ENCODE results near the gene CFAP119.
A peak's percentile ranks its signal among the peaks of the same experiment; 100 is the strongest.

Gene CFAP119

DNA sequence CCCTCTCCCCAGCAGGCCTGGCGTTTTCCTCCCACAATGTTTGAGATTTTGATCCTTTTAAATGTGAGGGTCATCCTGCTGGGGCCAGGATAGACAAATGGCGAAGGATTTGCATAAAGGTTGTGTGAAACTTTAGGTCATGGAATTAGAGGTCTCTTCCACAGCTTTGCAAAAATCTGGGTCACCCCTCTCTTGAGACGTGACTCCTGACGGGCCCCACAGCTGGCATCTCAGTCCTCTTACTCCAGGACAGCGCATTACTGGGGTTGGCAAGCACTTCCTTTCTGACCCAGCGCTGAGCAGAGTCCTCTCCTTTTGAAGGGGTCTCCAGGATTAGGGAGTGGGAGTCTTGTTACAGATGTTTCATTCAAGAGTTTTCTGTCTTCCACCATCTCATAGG, 17.7 kb upstream of the CFAP119 start:
- no peak for DNase-seq (ENCODE audit: extremely low read depth, low read depth)

GRCh38 chr16:30778549-30779244, 16.8 kb upstream of the CFAP119 start:
- no peak for TF ChIP-seq CTCF (IDR thresholded peaks at IDR 0.05; ENCODE audit: low read depth, low read length)
- DNase-seq (ENCODE audit: extremely low read depth, low read depth) = no peak

More for the DNA sequence above, 17.7 kb upstream of the CFAP119 start:
- no peak for TF ChIP-seq CTCF (IDR thresholded peaks at IDR 0.05; ENCODE audit: low read depth, low read length)

DNA sequence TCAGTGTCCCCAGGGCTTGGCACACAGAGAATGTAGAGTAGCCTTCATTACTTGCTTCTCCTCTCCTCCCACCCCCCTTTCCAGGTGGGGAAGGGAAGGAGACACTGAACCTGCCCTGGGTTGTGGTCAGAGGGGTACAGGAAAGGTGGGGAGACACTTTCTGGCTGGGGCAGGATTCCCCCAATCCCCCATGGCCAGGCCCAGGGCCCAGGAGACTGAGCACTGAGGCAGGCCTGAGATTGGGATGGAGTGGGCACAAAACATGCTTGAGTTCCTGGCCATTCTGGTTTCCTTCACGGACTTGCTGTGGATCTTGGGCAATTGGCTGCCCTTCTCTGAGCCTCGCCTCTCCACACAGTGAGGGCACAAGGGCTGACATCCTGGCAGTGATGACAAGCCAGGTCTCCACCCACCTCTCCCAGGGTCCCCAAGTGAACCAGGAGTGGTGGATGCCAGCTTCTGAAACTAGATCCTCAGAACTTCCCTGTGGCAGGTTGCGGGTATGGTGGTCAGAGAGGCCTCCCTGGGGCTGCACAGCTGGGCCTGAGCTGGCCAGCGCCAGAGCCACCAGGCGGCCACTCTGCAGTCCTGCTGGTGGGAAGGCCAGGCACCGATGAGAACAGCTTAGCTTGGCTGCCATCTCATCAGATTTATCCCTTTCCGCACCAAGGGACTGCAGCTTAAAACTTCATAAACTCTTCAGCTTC, 15.9 kb upstream of the CFAP119 start:
- TF ChIP-seq CTCF (IDR thresholded peaks at IDR 0.05; ENCODE audit: low read depth, low read length) = no peak
- no peak for DNase-seq (ENCODE audit: extremely low read depth, low read depth)

GRCh38 chr16:30775392-30776188, 13.7 kb upstream of the CFAP119 start:
- DNase-seq (ENCODE audit: extremely low read depth, low read depth) = peak; percentile 47
- TF ChIP-seq CTCF (IDR thresholded peaks at IDR 0.05; ENCODE audit: low read depth, low read length) = no peak

DNA sequence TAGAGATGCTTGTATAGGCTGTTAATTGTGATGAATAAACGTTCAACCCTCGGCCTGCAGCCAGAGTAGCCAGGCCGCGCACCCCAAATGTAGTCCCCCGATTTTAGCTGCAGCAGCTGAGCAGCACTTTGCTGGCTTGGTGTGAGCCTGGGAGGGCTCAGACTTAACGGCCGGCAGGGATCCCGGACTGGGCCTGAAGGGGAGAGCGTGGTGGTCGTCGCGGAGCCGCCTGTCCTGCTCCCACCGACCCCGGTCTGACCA, 13.2 kb upstream of the CFAP119 start:
- no peak for DNase-seq (ENCODE audit: extremely low read depth, low read depth)
- no peak for TF ChIP-seq CTCF (IDR thresholded peaks at IDR 0.05; ENCODE audit: low read depth, low read length)

DNA sequence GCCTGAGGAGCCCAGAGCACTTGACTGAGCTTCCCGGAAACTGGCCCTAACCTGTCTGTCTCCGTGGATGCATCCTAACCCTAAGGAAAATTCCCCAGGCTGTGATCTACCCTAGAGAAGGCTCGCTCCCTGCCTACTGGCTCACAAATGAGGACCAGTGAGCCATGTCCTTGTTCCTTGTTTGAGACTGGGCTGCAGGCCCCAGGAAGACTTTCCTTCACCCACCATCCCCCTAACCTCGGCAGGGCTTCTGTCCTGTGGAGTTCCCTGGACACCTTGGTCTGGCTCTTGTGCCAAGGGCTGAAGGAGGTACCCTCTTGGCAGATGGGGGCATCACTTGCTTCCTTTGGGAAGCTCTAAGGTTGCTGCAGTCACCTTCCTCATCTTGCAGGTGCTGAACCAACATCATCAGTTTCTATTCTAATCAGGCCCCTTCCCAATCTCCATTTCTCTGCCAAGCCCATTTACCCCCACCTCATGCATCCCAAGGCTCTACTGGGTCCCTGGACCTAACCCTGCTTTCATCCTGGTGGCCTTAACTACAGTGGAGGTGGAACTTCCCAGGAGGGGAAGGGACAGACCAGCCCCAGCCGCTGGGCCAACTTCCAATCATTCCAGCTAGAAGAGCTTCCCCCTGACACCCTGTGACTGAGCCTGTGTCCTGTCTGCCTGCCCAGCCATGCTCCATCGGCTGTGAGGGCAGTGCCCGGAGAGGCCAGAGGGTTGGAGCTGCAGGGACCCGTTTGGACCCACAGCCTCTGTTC, 12.7 kb upstream of the CFAP119 start:
- no peak for TF ChIP-seq CTCF (IDR thresholded peaks at IDR 0.05; ENCODE audit: low read depth, low read length)

More for the DNA sequence above, 12.7 kb upstream of the CFAP119 start:
- DNase-seq (ENCODE audit: extremely low read depth, low read depth) = no peak

Measured in AG09319 (cell line).